CD4-positive, CD25-positive, alpha-beta regulatory T cell (primary cell): ENCODE results near the gene LCLAT1. TPM values are rescaled to one million over a fixed set of nuclear protein-coding genes. Genes with fewer than 3 reads are reported as not detected.
A peak's percentile ranks its signal among the peaks of the same experiment; 100 is the strongest.
"Not testable (repeated sequence)": the region's sequence is repeated elsewhere in the genome, so short reads cannot be mapped to it uniquely, and the experiment has no call there.

ENCODE experiments used
- ATAC-seq, 2 donors: fragments of 150-1000 bp; cut with Tn5 transposase; one replicate each; pipeline ENCODE4 v1.10.0; 2021; ENCODE audit warnings: low read depth in 2 of 2, moderate number of reproducible peaks in 2 of 2, moderate library complexity in 1 of 2
- DNase-seq, 3 donors: peaks; one replicate each; pipeline versions ENCODE4 v3.0.0 to v3.0.0-alpha.2; 2012 to 2022; ENCODE audit warnings: mixed read lengths in 1 of 3
- H3K27ac ChIP-seq: one replicate; pipeline ENCODE4 v1.7.0; 2013; ENCODE audit warnings: mild to moderate bottlenecking, low read length; ENCODE audit not compliant: insufficient read depth, poor library complexity, severe bottlenecking
- H3K27me3 ChIP-seq: one replicate; pipeline ENCODE4 v1.7.0; 2013; ENCODE audit warnings: low read length; ENCODE audit not compliant: control insufficient read depth, insufficient read depth
- H3K36me3 ChIP-seq: one replicate; pipeline ENCODE4 v1.7.0; 2013; ENCODE audit warnings: mild to moderate bottlenecking, low read length, moderate library complexity; ENCODE audit not compliant: control insufficient read depth, insufficient read depth
- H3K4me1 ChIP-seq: 2 replicates; pipeline ENCODE4 v1.7.0; 2013; ENCODE audit warnings: mild to moderate bottlenecking, low read length; ENCODE audit not compliant: insufficient read depth, control insufficient read depth, poor library complexity, severe bottlenecking
- H3K4me3 ChIP-seq: one replicate; pipeline ENCODE4 v1.7.0; 2013; ENCODE audit warnings: low read depth, mild to moderate bottlenecking, low read length, moderate library complexity
- H3K9me3 ChIP-seq, 2 experiments: 1 replicate in 1 of 2; 2 replicates in 1 of 2; pipeline ENCODE4 v1.7.0; 2013; ENCODE audit warnings: low read length in 2 of 2, mild to moderate bottlenecking in 1 of 2, moderate library complexity in 1 of 2; ENCODE audit not compliant: control insufficient read depth in 2 of 2
- H3K27ac Mint-ChIP-seq, 3 donors: one replicate each; pipeline ENCODE4 v1.8.0; 2020 to 2022; ENCODE audit warnings: mild to moderate bottlenecking in 3 of 3, mixed read lengths in 3 of 3, moderate library complexity in 2 of 3
- H3K27me3 Mint-ChIP-seq: one replicate; pipeline ENCODE4 v1.8.0; 2022; ENCODE audit warnings: mild to moderate bottlenecking, mixed read lengths
- H3K36me3 Mint-ChIP-seq: one replicate; pipeline ENCODE4 v1.8.0; 2020; ENCODE audit warnings: mixed read lengths
- H3K4me1 Mint-ChIP-seq, 4 donors: one replicate each; pipeline ENCODE4 v1.8.0; 2020 to 2022; ENCODE audit warnings: mixed read lengths in 4 of 4, mild to moderate bottlenecking in 1 of 4
- H3K4me3 Mint-ChIP-seq, 4 donors: one replicate each; pipeline ENCODE4 v1.8.0; 2020 to 2022; ENCODE audit warnings: mild to moderate bottlenecking in 4 of 4, mixed read lengths in 4 of 4, moderate library complexity in 3 of 4
- H3K9me3 Mint-ChIP-seq, 7 donors: one replicate each; pipeline ENCODE4 v1.8.0; 2020 to 2022; ENCODE audit warnings: mixed read lengths in 7 of 7, mild to moderate bottlenecking in 3 of 7, moderate library complexity in 2 of 7
- polyA plus RNA-seq, 4 donors: library from polyadenylated mRNA; unstranded; fragments of 300-500 nt; fragmentation: Illumina TruSeq; gene quantifications; one replicate each; pipeline ENCODE4 v1.2.3, GENCODE V29; 2021
- total RNA-seq: library from RNA; stranded (reverse); gene quantifications from one replicate; pipeline ENCODE4 v1.2.3, GENCODE V29; 2022

Gene LCLAT1
- total and polyA plus RNA-seq, 5 donors from 2014 or later, result 4.8 to 25.2 (median 9.2) TPM

DNA sequence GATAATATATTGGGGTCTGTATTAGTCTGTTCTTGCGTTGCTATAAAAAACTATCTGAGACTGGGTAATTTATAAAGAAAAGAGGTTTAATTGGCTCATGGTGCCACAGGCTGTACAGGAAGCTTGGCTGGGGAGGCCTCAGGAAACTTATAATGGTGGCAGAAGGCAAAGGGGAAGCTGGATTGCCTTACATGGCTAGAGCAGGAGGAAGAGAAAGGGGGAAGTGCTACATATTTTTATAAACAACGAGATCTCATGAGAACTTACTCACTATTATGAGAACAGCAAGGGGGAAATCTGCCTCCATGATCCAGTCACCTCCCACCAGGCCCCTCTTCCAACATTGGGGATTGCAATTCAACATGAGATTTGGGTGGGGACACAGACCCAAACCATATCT lies 48.9 kb downstream of the LCLAT1 start:
- peaks cover 1 to 28% (median 9%) of the 10 kb centered on the region in 7 donors for H3K9me3 Mint-ChIP-seq
- not testable (repeated sequence) for H3K27ac ChIP-seq, H3K4me1 ChIP-seq, DNase-seq, H3K27me3 ChIP-seq, H3K27me3 Mint-ChIP-seq, H3K36me3 ChIP-seq, ATAC-seq, H3K4me3 ChIP-seq
- peaks cover 15 to 31% of the 10 kb centered on the region in 2 experiments for H3K9me3 ChIP-seq
- peak overlapping the region in 1 of 4 donors; percentile 30 for H3K4me3 Mint-ChIP-seq
- H3K4me1 Mint-ChIP-seq, result peaks cover 5 to 27% (median 12%) of the 10 kb centered on the region in 4 donors
- H3K27ac Mint-ChIP-seq, result peak overlapping the region in 2 of 3 donors; percentile 9 to 54
- H3K36me3 Mint-ChIP-seq, result peaks cover 36% of the 10 kb centered on the region

DNA sequence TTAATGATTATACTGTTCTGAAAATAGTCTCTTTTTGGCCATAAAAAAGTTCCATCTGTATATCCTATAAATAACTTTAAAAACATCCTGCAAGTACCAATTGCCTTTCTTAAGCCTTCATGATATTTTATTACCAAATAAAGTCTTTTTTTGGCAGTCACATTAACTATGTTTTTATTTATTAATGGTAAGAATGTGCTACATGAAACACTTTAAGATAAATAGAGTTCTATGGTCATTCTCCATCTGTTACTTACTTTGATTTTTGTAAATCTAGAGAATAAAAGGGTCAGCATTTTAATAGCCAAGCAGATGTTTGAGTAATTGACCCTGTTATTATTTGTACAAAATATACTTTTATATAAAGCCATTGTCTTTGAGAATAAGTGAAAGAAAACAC lies 52.6 kb downstream of the LCLAT1 start:
- Mint-ChIP-seq H3K4me3 (no peak overlapping the region), H3K27ac (no peak overlapping the region), H3K36me3 (peaks cover 47% of the 10 kb centered on the region), H3K9me3 (peaks cover 4 to 36% (median 14%) of the 10 kb centered on the region in 7 donors), H3K27me3 (no peaks in the 10 kb centered on the region), H3K4me1 (peaks cover 29 to 42% (median 33%) of the 10 kb centered on the region in 4 donors)
- H3K4me1 ChIP-seq, result peaks cover 22% of the 10 kb centered on the region
- peaks cover 4% of the 10 kb centered on the region for H3K36me3 ChIP-seq
- no peaks in the 10 kb centered on the region for H3K27me3 ChIP-seq
- peaks cover 18 to 38% of the 10 kb centered on the region in 2 experiments for H3K9me3 ChIP-seq
- DNase-seq (no peak), ATAC-seq (no peak)
- no peak overlapping the region for H3K27ac ChIP-seq
- no peak overlapping the region for H3K4me3 ChIP-seq

DNA sequence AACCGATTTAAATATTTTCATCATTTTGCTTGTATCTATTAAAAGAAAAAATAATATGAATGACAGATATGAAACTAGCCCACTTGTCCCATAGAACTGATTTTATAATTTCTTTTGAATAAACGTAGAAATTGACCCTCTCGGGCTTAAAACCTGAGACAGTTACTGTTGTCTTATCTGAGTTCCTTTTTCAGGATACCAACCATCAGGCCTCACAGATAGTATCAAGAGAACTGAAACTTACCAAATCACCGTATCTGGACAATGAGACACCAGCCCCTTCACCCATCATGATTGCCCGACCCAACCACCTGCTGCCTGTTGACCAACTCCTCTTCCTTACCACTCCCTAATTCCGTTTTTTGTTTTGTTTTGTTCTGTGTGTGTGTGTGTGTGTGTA lies 53.7 kb downstream of the LCLAT1 start:
- Mint-ChIP-seq H3K27me3 (no peaks in the 10 kb centered on the region), H3K4me1 (peaks cover 33 to 48% (median 43%) of the 10 kb centered on the region in 4 donors), H3K4me3 (no peak overlapping the region), H3K27ac (no peak overlapping the region), H3K36me3 (peaks cover 43% of the 10 kb centered on the region), H3K9me3 (peaks cover 4 to 36% (median 12%) of the 10 kb centered on the region in 7 donors)
- Histone ChIP-seq H3K36me3 (peaks cover 4% of the 10 kb centered on the region), H3K4me3 (no peak overlapping the region), H3K27me3 (no peaks in the 10 kb centered on the region), H3K4me1 (peaks cover 32% of the 10 kb centered on the region), H3K27ac (no peak overlapping the region), H3K9me3 (peaks cover 18 to 38% of the 10 kb centered on the region in 2 experiments)
- no peak for DNase-seq
- no peak for ATAC-seq

DNA sequence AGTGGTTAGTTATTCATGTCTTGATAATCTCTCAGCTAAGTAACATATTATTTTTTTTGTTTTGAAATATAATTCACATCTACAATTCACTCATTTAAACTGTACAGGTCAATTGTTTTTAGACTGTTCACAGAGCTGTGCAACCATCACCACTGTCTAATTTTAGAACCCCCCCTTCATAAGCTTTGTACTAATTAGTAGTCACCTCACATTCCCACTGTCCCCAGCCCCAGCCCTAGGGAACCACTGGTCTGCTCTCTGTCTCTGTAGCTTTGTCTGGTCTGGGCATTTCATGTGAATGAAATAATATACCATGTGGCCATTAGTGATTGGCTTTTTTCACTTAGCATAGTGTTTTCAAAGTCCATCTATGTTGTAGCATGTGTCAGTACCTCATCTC lies 55.3 kb downstream of the LCLAT1 start:
- Mint-ChIP-seq H3K27me3 (no peaks in the 10 kb centered on the region), H3K9me3 (peaks cover 4 to 28% (median 9%) of the 10 kb centered on the region in 7 donors), H3K4me1 (peaks cover 31 to 44% (median 42%) of the 10 kb centered on the region in 4 donors), H3K27ac (peak overlapping the region; percentile 77 to 89 (median 83)), H3K36me3 (peaks cover 29% of the 10 kb centered on the region), H3K4me3 (no peak overlapping the region)
- DNase-seq (no peak), ATAC-seq (no peak)
- H3K36me3 ChIP-seq, result peaks cover 4% of the 10 kb centered on the region
- H3K27ac ChIP-seq, result peak overlapping the region; percentile 35
- peaks cover 39% of the 10 kb centered on the region for H3K4me1 ChIP-seq
- H3K4me3 ChIP-seq, result no peak overlapping the region
- H3K27me3 ChIP-seq, result no peaks in the 10 kb centered on the region
- peaks cover 18 to 38% of the 10 kb centered on the region in 2 experiments for H3K9me3 ChIP-seq

DNA sequence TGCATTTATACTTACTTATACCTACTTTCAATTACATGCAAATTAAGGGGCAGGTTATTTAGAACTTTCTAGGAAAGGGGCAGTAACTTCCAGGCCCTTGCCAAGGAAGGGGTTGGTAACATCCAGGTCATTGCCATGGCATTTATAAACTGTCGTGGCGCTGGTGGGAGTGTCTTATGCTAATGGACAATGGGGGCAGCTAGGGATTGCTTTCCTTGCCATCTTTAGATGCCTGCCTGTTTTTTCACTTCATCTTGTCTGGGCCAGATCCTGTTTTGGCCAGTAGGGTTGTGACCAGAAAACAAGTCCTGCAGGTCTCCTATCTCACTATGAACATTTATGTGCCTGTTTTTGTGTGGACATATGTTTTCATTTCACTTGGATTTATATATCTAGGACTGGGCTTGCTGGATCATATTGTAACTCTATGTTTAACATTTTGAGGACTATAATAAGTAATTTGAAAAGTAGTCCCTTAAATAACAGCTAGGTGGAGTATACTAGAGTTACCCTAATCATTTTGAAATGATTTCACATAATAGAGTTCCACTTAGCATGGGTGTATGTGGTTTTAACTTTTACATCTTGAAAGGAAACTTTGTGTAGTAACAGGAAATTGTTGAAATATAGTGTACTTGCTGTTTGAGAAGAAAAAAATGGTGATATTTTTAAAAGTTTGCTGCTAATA lies 56.1 kb downstream of the LCLAT1 start:
- peak in 2 of 3 donors; percentile 55 to 57 for DNase-seq

DNA sequence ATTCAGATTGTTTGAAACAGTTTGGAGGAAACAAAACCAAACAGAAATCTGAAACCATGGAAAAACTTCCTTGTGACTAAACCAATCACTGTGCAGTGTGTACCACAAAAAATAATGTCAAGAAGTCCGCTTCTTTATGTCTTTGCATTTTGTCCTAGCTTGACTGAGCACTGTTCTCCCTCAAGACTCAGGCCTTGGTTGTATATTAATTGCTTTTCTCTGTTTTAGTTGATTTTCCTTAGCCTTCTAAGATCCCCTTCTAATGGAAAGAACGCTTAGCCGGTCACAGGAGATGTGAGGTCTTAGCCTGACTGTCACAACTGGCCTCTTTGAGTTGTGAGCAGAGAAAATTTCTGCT lies 56.6 kb downstream of the LCLAT1 start:
- peak overlapping the region; percentile 63 for H3K27ac ChIP-seq
- H3K27ac Mint-ChIP-seq, result peak overlapping the region; percentile 77 to 90 (median 89)

More for the DNA sequence above, 56.1 kb downstream of the LCLAT1 start:
- Mint-ChIP-seq H3K27me3 (no peaks in the 10 kb centered on the region), H3K9me3 (peaks cover 4 to 28% (median 8%) of the 10 kb centered on the region in 7 donors), H3K4me3 (peak overlapping the region in 3 of 4 donors; percentile 20 to 62 (median 46)), H3K27ac (peak overlapping the region; percentile 77 to 90 (median 89)), H3K4me1 (peaks cover 31 to 50% (median 41%) of the 10 kb centered on the region in 4 donors), H3K36me3 (peaks cover 28% of the 10 kb centered on the region)
- ATAC-seq, result peak; percentile 85 to 88
- Histone ChIP-seq H3K27ac (peak overlapping the region; percentile 63), H3K4me1 (peaks cover 39% of the 10 kb centered on the region), H3K36me3 (peaks cover 4% of the 10 kb centered on the region), H3K9me3 (peaks cover 18 to 30% of the 10 kb centered on the region in 2 experiments), H3K4me3 (peak overlapping the region; percentile 39), H3K27me3 (no peaks in the 10 kb centered on the region)

DNA sequence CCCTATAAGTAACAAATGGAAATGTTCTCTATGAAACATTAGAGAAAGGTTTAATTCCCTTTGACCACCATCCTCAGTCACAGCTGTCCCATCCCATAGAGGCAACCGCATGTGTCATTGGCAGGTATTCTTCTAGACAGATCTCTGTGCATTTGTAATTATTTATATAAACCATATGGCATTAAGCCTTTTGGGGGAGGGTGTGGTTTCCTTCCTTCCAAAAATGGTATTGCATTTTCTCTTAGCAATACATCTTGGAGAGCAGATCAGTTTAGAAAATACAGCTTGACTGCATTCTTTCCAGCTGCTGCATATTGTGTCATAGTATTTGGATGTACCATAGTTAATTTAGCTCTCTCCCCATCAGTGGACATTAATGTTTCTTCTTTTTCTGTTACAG lies 57.7 kb downstream of the LCLAT1 start:
- H3K9me3 Mint-ChIP-seq, result peaks cover 2 to 24% (median 8%) of the 10 kb centered on the region in 7 donors
- peak overlapping the region in 3 of 4 donors; percentile 55 to 67 (median 56) for H3K4me3 Mint-ChIP-seq
- H3K4me1 Mint-ChIP-seq, result peaks cover 39 to 64% (median 42%) of the 10 kb centered on the region in 4 donors
- Histone ChIP-seq H3K4me1 (peaks cover 39% of the 10 kb centered on the region), H3K27me3 (no peaks in the 10 kb centered on the region), H3K36me3 (peaks cover 4% of the 10 kb centered on the region), H3K27ac (peak overlapping the region; percentile 63), H3K4me3 (peak overlapping the region; percentile 28), H3K9me3 (peaks cover 13 to 15% of the 10 kb centered on the region in 2 experiments)
- peak in 1 of 3 donors; percentile 7 for DNase-seq
- H3K27ac Mint-ChIP-seq, result peak overlapping the region; percentile 43 to 89 (median 63)
- H3K27me3 Mint-ChIP-seq, result no peaks in the 10 kb centered on the region
- peaks cover 23% of the 10 kb centered on the region for H3K36me3 Mint-ChIP-seq
- ATAC-seq, result no peak

More for the DNA sequence above, 56.6 kb downstream of the LCLAT1 start:
- Histone ChIP-seq H3K4me1 (peaks cover 39% of the 10 kb centered on the region), H3K36me3 (peaks cover 4% of the 10 kb centered on the region), H3K9me3 (peaks cover 18 to 25% of the 10 kb centered on the region in 2 experiments), H3K4me3 (peak overlapping the region; percentile 39), H3K27me3 (no peaks in the 10 kb centered on the region)
- peaks cover 31 to 55% (median 39%) of the 10 kb centered on the region in 4 donors for H3K4me1 Mint-ChIP-seq
- H3K27me3 Mint-ChIP-seq, result no peaks in the 10 kb centered on the region
- peaks cover 4 to 28% (median 8%) of the 10 kb centered on the region in 7 donors for H3K9me3 Mint-ChIP-seq
- ATAC-seq, result peak in 1 of 2 donors; percentile 23
- no peak for DNase-seq
- peak overlapping the region in 3 of 4 donors; percentile 20 to 62 (median 46) for H3K4me3 Mint-ChIP-seq
- H3K36me3 Mint-ChIP-seq, result peaks cover 31% of the 10 kb centered on the region
